SK-N-SH treated with all-trans-retinoic acid at 6 μM for 48 hours (cell line): Measurements from ENCODE around the gene SBDS.

ENCODE experiments used
- ATAC-seq: fragments of 200-7000 bp; cut with Tn5 transposase; 3 replicates; pipeline ENCODE4 v1.9.1; 2020; ENCODE audit warnings: mild to moderate bottlenecking, moderate library complexity
- ARNTL ChIP-seq: fragments of 450-650 bp; formaldehyde crosslinking; IDR thresholded peaks from 2 replicates; pipeline ENCODE4 v1.5.0; 2020; ENCODE audit warnings: low read depth, mild to moderate bottlenecking, moderate library complexity, borderline replicate concordance
- BACH2 ChIP-seq: fragments of 250-450 bp; sonication (Bioruptor Pico); IDR thresholded peaks from 2 replicates; pipeline ENCODE4 v1.9.0; 2021; ENCODE audit warnings: mild to moderate bottlenecking, borderline replicate concordance
- CSDC2 ChIP-seq: fragments of 250-450 bp; sonication (Bioruptor Pico); IDR thresholded peaks from 2 replicates; pipeline ENCODE4 v1.5.0; 2020; ENCODE audit warnings: mild to moderate bottlenecking, moderate library complexity
- ESRRG ChIP-seq: fragments of 250-450 bp; sonication (Bioruptor Pico); IDR thresholded peaks from 2 replicates; pipeline ENCODE4 v1.6.1; 2021; ENCODE audit warnings: mild to moderate bottlenecking
- GLIS3 ChIP-seq: fragments of 250-450 bp; sonication (Bioruptor Pico); IDR thresholded peaks from 2 replicates; pipeline ENCODE4 v1.5.0; 2020; ENCODE audit warnings: mild to moderate bottlenecking, moderate library complexity
- ISL1 ChIP-seq: fragments of 250-450 bp; sonication (Bioruptor Pico); IDR thresholded peaks from 2 replicates; pipeline ENCODE4 v2.1.2; 2022; ENCODE audit warnings: mild to moderate bottlenecking, moderate library complexity
- OSR1 ChIP-seq: fragments of 250-450 bp; sonication (Bioruptor Pico); IDR thresholded peaks from 2 replicates; pipeline ENCODE4 v1.8.0; 2022; ENCODE audit warnings: moderate library complexity, mild to moderate bottlenecking, inconsistent platforms
- RARB ChIP-seq: fragments of 250-450 bp; sonication (Bioruptor Pico); IDR thresholded peaks from 2 replicates; pipeline ENCODE4 v1.8.0; 2021; ENCODE audit warnings: mild to moderate bottlenecking, moderate library complexity
- SNAI2 ChIP-seq: fragments of 250-450 bp; sonication (Bioruptor Pico); IDR thresholded peaks from 2 replicates; pipeline ENCODE4 v1.5.0; 2020; ENCODE audit warnings: mild to moderate bottlenecking, moderate library complexity
- TCF4 ChIP-seq: fragments of 250-450 bp; sonication (Bioruptor Pico); IDR thresholded peaks from 2 replicates; pipeline ENCODE4 v1.8.0; 2021; ENCODE audit warnings: mild to moderate bottlenecking, moderate library complexity, borderline replicate concordance
- TOX ChIP-seq: fragments of 250-450 bp; sonication (Bioruptor Pico); IDR thresholded peaks from 2 replicates; pipeline ENCODE4 v1.8.0; 2021; ENCODE audit warnings: mild to moderate bottlenecking, moderate library complexity, borderline replicate concordance
- ZC3H10 ChIP-seq: fragments of 250-450 bp; sonication (Bioruptor Pico); IDR thresholded peaks from 2 replicates; pipeline ENCODE4 v1.5.1; 2021; ENCODE audit warnings: mild to moderate bottlenecking, moderate library complexity
- ZFP3 ChIP-seq: fragments of 250-450 bp; sonication (Bioruptor Pico); IDR thresholded peaks from 2 replicates; pipeline ENCODE4 v1.5.0; 2020; ENCODE audit warnings: mild to moderate bottlenecking, moderate library complexity
- ZFP30 ChIP-seq: fragments of 450-650 bp; formaldehyde crosslinking; IDR thresholded peaks from 2 replicates; pipeline ENCODE4 v1.5.0; 2022; ENCODE audit warnings: mild to moderate bottlenecking, moderate library complexity
- ZNF565 ChIP-seq: fragments of 450-650 bp; formaldehyde crosslinking; conservative IDR thresholded peaks from 2 replicates; pipeline ENCODE4 v1.5.0; 2020; ENCODE audit warnings: low read depth, mild to moderate bottlenecking, moderate library complexity
- ZNF70 ChIP-seq: fragments of 450-650 bp; formaldehyde crosslinking; IDR thresholded peaks from 2 replicates; pipeline ENCODE4 v1.5.0; 2020; ENCODE audit warnings: mild to moderate bottlenecking, moderate library complexity
- ZNF8 ChIP-seq: fragments of 450-650 bp; formaldehyde crosslinking; IDR thresholded peaks from 2 replicates; pipeline ENCODE4 v1.5.0; 2020; ENCODE audit warnings: mild to moderate bottlenecking, moderate library complexity
- TF ChIP-seq, protein P1 (sequence below): fragments of 250-450 bp; sonication (Bioruptor Pico); IDR thresholded peaks from 2 replicates; pipeline ENCODE4 v1.8.0; 2020; ENCODE audit warnings: mild to moderate bottlenecking, moderate library complexity, borderline replicate concordance
- TF ChIP-seq, protein P2 (sequence below): fragments of 250-450 bp; sonication (Bioruptor Pico); IDR thresholded peaks from 2 replicates; pipeline ENCODE4 v1.5.0; 2020; ENCODE audit warnings: mild to moderate bottlenecking, moderate library complexity
- TF ChIP-seq, protein P3 (sequence below): fragments of 250-450 bp; sonication (Bioruptor Pico); IDR thresholded peaks from 2 replicates; pipeline ENCODE4 v1.8.0; 2021; ENCODE audit warnings: low read depth, mild to moderate bottlenecking, moderate library complexity, borderline replicate concordance

Gene SBDS

DNA sequence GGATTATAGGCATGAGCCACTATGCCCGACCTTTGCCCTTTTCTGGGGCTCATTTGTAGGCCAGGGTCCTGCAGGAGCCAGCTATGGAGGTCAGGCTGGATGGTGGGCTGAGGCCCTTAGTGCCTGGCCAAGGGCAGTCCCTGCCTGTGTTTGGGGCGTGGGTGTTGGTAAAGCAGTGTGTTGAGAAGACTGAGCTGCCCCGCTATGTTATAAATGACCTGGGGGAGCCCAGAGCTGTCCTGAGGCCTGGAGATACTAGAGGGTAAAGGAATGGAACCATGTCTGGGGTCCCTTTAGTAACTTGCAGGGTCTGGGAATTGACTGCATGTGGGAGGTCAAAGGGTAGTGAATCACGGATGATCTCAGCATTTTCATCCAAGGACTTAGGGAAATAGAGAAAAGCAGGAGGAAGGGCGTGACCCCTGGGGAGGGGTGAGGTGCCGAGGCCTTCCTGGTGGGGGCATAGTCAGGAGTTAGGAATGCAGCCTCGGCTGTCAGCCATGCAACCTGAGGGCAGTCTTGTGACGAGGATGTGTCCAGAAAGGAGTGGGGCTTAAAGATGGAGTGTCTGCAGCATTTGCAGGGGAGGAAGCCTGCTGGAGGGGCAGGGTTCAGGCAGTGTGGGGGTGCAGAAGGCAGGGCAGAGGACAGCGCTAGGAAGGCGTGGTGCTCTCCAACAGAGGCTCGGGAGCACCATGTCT, 42.9 kb downstream of the SBDS start:
- TF ChIP-seq BACH2 (CRISPR knock-in tag) (no peak), CSDC2 (CRISPR knock-in tag) (no peak), TCF4 (no peak), ZFP30 (CRISPR knock-in tag) (no peak), GLIS3 (CRISPR knock-in tag) (no peak), ZNF8 (CRISPR knock-in tag) (no peak), ISL1 (CRISPR knock-in tag) (no peak), OSR1 (CRISPR knock-in tag) (no peak), TOX (no peak), ZC3H10 (CRISPR knock-in tag) (no peak)
- TF ChIP-seq, protein P1, sequence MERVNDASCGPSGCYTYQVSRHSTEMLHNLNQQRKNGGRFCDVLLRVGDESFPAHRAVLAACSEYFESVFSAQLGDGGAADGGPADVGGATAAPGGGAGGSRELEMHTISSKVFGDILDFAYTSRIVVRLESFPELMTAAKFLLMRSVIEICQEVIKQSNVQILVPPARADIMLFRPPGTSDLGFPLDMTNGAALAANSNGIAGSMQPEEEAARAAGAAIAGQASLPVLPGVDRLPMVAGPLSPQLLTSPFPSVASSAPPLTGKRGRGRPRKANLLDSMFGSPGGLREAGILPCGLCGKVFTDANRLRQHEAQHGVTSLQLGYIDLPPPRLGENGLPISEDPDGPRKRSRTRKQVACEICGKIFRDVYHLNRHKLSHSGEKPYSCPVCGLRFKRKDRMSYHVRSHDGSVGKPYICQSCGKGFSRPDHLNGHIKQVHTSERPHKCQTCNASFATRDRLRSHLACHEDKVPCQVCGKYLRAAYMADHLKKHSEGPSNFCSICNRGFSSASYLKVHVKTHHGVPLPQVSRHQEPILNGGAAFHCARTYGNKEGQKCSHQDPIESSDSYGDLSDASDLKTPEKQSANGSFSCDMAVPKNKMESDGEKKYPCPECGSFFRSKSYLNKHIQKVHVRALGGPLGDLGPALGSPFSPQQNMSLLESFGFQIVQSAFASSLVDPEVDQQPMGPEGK (CRISPR knock-in tag), result no peak
- TF ChIP-seq, protein P2, sequence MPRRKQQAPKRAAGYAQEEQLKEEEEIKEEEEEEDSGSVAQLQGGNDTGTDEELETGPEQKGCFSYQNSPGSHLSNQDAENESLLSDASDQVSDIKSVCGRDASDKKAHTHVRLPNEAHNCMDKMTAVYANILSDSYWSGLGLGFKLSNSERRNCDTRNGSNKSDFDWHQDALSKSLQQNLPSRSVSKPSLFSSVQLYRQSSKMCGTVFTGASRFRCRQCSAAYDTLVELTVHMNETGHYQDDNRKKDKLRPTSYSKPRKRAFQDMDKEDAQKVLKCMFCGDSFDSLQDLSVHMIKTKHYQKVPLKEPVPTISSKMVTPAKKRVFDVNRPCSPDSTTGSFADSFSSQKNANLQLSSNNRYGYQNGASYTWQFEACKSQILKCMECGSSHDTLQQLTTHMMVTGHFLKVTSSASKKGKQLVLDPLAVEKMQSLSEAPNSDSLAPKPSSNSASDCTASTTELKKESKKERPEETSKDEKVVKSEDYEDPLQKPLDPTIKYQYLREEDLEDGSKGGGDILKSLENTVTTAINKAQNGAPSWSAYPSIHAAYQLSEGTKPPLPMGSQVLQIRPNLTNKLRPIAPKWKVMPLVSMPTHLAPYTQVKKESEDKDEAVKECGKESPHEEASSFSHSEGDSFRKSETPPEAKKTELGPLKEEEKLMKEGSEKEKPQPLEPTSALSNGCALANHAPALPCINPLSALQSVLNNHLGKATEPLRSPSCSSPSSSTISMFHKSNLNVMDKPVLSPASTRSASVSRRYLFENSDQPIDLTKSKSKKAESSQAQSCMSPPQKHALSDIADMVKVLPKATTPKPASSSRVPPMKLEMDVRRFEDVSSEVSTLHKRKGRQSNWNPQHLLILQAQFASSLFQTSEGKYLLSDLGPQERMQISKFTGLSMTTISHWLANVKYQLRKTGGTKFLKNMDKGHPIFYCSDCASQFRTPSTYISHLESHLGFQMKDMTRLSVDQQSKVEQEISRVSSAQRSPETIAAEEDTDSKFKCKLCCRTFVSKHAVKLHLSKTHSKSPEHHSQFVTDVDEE (CRISPR knock-in tag), result no peak
- ATAC-seq, result peak; percentile 76

DNA sequence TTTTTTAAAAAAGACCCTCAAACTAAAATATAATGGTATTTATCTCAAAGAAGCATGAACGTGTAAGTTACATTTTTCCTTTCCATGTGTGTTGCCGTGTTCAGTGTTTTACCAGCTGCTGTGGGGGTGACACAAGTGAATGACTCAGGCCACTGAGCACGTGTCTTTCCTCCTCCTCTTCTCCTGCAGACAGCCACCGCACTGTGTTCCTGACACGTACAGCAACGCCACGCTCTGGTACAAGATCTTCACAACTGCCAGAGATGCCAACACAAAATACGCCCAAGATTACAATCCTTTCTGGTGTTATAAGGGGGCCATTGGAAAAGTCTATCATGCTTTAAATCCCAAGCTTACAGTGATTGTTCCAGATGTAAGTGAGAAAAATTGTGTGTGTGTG, 44.6 kb downstream of the SBDS start:
- TF ChIP-seq GLIS3 (CRISPR knock-in tag) (no peak), BACH2 (CRISPR knock-in tag) (no peak), CSDC2 (CRISPR knock-in tag) (no peak), ZFP30 (CRISPR knock-in tag) (no peak), ZNF565 (CRISPR knock-in tag) (no peak), ZFP3 (no peak), ZNF70 (CRISPR knock-in tag) (no peak), TCF4 (no peak), ESRRG (CRISPR knock-in tag) (no peak), TOX (no peak), ARNTL (CRISPR knock-in tag) (no peak), RARB (no peak), SNAI2 (CRISPR knock-in tag) (no peak), OSR1 (CRISPR knock-in tag) (no peak)
- TF ChIP-seq, protein P2 (CRISPR knock-in tag), result no peak
- TF ChIP-seq, protein P3, sequence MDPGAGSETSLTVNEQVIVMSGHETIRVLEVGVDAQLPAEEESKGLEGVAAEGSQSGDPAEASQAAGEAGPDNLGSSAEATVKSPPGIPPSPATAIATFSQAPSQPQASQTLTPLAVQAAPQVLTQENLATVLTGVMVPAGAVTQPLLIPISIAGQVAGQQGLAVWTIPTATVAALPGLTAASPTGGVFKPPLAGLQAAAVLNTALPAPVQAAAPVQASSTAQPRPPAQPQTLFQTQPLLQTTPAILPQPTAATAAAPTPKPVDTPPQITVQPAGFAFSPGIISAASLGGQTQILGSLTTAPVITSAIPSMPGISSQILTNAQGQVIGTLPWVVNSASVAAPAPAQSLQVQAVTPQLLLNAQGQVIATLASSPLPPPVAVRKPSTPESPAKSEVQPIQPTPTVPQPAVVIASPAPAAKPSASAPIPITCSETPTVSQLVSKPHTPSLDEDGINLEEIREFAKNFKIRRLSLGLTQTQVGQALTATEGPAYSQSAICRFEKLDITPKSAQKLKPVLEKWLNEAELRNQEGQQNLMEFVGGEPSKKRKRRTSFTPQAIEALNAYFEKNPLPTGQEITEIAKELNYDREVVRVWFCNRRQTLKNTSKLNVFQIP (CRISPR knock-in tag), result no peak
- TF ChIP-seq, protein P1 (CRISPR knock-in tag), result no peak
- no peak for ATAC-seq
